Ovary (tissue), 9 donors: Measurements from ENCODE around the gene MAPK7. TPM values are rescaled to one million over a fixed set of nuclear protein-coding genes. Genes with fewer than 3 reads are reported as not detected.

Experiments
- DNase-seq, 5 donors: peaks; one replicate each; pipeline ENCODE4 v3.0.0-alpha.2; 2019 to 2020
- H3K27ac ChIP-seq, 2 donors: fragments of 200-600 bp; one replicate each; pipeline versions ENCODE4 v1.5.1 to v1.8.0; 2019 to 2022
- H3K27me3 ChIP-seq: fragments of 200-600 bp; one replicate; pipeline ENCODE4 v1.8.0; 2022
- H3K36me3 ChIP-seq: fragments of 200-600 bp; sonication (generic); one replicate; pipeline ENCODE4 v1.5.1; 2019
- H3K4me1 ChIP-seq: one replicate; pipeline ENCODE4 v1.8.1; 2013; ENCODE audit warnings: mild to moderate bottlenecking, moderate library complexity; ENCODE audit not compliant: insufficient read depth
- H3K4me3 ChIP-seq: fragments of 200-600 bp; sonication (generic); one replicate; pipeline ENCODE4 v1.5.1; 2017
- H3K9me3 ChIP-seq, 2 donors: fragments of 200-600 bp in 1 of 2; sonication (generic) in 1 of 2; one replicate each; pipeline versions ENCODE4 v1.5.1 to v1.8.1; 2013 to 2019; ENCODE audit warnings: mild to moderate bottlenecking in 1 of 2, moderate library complexity in 1 of 2
- EP300 ChIP-seq: sonication (generic); formaldehyde crosslinking; IDR thresholded peaks from one replicate; pipeline ENCODE4 v1.6.1; 2017; ENCODE audit warnings: antibody characterized with exemption
- POLR2A ChIP-seq: fragments of 450-650 bp; IDR thresholded peaks from one replicate; pipeline ENCODE4 v1.6.1; 2017; ENCODE audit warnings: antibody characterized with exemption, mild to moderate bottlenecking, moderate library complexity
- WGBS, 3 donors: extraction: QIAGEN DNeasy Blood & Tissue Kit in 1 of 3; methylation state at CpG; one replicate each; pipeline versions ENCODE4 v1.1.5 to v1.1.7; 2013 to 2017; 5-methylcytosine and 5-hydroxymethylcytosine counted together
- intact Hi-C, 4 donors: fragments of 100-400 bp; cut with DNase I; formaldehyde crosslinking; loops; one replicate each; pipeline versions ENCODE4 v1.11.0 to v1.15.1; 2022 to 2023
- polyA plus RNA-seq, 2 donors: library from polyadenylated mRNA; stranded (reverse); fragments of 200-250 nt in 1 of 2; fragments of 350-450 nt in 1 of 2; fragmentation: Illumina TruSeq in 1 of 2; extraction: RNeasy Lipid Tissue Mini Kit (QIAGEN cat#74804) in 1 of 2; gene quantifications; one replicate each; pipeline ENCODE4 v1.2.3, GENCODE V29; 2013 to 2014
- total RNA-seq, 7 donors: library from RNA; depleted of rRNA in 2 of 7; stranded (reverse); fragments of >200 nt in 2 of 7; fragmentation: NEBNext Ultra II Directional in 3 of 7; extraction: Animal tissue kit (Norgen Biotek cat#: 25700) in 3 of 7; gene quantifications; one replicate each; pipeline versions ENCODE4 v1.1.0 to v1.2.4, GENCODE V29; 2016 to 2023
- TF ChIP-seq, protein P1 (sequence below), 3 donors: fragments of 450-650 bp in 2 of 3; fragments of 200-600 bp in 1 of 3; IDR thresholded peaks; one replicate each; pipeline versions ENCODE4 v1.5.1 to v1.8.0; 2016 to 2022; ENCODE audit warnings: antibody characterized with exemption in 3 of 3, mild to moderate bottlenecking in 1 of 3
- donor health status: DM: no; HTN: no; CAD: no; lungs with moderate emphysema.
- donor health status: DM: no; HTN: no; CAD: no.
- donor health status: Bipolar disorder and iron deficiency.
- donor health status: DM: yes; HTN: yes; CAD: no.
- donor health status: DM: no; HTN: no; CAD: no.
- donor health status: DM: yes; HTN: yes; CAD: no.

MAPK7 gene
- total and polyA plus RNA-seq, 9 donors = 14.3 to 74.6 (median 39.3) TPM

DNA sequence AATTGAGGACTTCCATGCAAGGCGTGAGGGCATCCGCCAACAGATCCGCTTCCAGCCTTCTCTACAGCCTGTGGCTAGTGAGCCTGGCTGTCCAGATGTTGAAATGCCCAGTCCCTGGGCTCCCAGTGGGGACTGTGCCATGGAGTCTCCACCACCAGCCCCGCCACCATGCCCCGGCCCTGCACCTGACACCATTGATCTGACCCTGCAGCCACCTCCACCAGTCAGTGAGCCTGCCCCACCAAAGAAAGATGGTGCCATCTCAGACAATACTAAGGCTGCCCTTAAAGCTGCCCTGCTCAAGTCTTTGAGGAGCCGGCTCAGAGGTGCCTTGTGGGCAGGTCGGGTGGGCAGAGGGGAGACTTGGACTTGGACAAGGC, 3.1 kb downstream of the MAPK7 start:
- intact Hi-C loops = no loop called here
- Histone ChIP-seq H3K4me1 (peaks cover 32% of the 10 kb centered on the region), H3K36me3 (no peaks in the 10 kb centered on the region), H3K27ac (no peak overlapping the region), H3K4me3 (no peak overlapping the region), H3K27me3 (no peaks in the 10 kb centered on the region), H3K9me3 (no peaks in the 10 kb centered on the region)
- WGBS, 3 donors = 92 to 97% (median 94%) methylated on average over 7 of the region's 7 CpGs
- TF ChIP-seq POLR2A = no peak
- TF ChIP-seq EP300 = no peak
- TF ChIP-seq, protein P1, sequence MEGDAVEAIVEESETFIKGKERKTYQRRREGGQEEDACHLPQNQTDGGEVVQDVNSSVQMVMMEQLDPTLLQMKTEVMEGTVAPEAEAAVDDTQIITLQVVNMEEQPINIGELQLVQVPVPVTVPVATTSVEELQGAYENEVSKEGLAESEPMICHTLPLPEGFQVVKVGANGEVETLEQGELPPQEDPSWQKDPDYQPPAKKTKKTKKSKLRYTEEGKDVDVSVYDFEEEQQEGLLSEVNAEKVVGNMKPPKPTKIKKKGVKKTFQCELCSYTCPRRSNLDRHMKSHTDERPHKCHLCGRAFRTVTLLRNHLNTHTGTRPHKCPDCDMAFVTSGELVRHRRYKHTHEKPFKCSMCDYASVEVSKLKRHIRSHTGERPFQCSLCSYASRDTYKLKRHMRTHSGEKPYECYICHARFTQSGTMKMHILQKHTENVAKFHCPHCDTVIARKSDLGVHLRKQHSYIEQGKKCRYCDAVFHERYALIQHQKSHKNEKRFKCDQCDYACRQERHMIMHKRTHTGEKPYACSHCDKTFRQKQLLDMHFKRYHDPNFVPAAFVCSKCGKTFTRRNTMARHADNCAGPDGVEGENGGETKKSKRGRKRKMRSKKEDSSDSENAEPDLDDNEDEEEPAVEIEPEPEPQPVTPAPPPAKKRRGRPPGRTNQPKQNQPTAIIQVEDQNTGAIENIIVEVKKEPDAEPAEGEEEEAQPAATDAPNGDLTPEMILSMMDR (IDR thresholded peaks at IDR 0.05) = no peak
- peak in 1 of 5 donors; percentile 20 for DNase-seq

DNA sequence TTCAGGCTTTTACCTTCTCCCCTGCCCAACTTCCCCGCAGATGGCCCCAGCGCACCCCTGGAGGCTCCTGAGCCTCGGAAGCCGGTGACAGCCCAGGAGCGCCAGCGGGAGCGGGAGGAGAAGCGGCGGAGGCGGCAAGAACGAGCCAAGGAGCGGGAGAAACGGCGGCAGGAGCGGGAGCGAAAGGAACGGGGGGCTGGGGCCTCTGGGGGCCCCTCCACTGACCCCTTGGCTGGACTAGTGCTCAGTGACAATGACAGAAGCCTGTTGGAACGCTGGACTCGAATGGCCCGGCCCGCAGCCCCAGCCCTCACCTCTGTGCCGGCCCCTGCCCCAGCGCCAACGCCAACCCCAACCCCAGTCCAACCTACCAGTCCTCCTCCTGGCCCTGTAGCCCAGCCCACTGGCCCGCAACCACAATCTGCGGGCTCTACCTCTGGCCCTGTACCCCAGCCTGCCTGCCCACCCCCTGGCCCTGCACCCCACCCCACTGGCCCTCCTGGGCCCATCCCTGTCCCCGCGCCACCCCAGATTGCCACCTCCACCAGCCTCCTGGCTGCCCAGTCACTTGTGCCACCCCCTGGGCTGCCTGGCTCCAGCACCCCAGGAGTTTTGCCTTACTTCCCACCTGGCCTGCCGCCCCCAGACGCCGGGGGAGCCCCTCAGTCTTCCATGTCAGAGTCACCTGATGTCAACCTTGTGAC, 3.6 kb downstream of the MAPK7 start:
- 83 to 89% (median 85%) methylated on average over 31 of the region's 31 CpGs for WGBS, 3 donors
- DNase-seq = peak in 1 of 5 donors; percentile 23
- H3K27ac ChIP-seq = peak overlapping the region; percentile 15 to 18
- H3K36me3 ChIP-seq = no peaks in the 10 kb centered on the region
- H3K4me1 ChIP-seq = peaks cover 34% of the 10 kb centered on the region
- no peak overlapping the region for H3K4me3 ChIP-seq
- H3K9me3 ChIP-seq = no peaks in the 10 kb centered on the region
- TF ChIP-seq, protein P1 (IDR thresholded peaks at IDR 0.05) = no peak
- TF ChIP-seq POLR2A (no peak), EP300 (no peak)
- intact Hi-C loops = no loop called here
- H3K27me3 ChIP-seq = no peaks in the 10 kb centered on the region

DNA sequence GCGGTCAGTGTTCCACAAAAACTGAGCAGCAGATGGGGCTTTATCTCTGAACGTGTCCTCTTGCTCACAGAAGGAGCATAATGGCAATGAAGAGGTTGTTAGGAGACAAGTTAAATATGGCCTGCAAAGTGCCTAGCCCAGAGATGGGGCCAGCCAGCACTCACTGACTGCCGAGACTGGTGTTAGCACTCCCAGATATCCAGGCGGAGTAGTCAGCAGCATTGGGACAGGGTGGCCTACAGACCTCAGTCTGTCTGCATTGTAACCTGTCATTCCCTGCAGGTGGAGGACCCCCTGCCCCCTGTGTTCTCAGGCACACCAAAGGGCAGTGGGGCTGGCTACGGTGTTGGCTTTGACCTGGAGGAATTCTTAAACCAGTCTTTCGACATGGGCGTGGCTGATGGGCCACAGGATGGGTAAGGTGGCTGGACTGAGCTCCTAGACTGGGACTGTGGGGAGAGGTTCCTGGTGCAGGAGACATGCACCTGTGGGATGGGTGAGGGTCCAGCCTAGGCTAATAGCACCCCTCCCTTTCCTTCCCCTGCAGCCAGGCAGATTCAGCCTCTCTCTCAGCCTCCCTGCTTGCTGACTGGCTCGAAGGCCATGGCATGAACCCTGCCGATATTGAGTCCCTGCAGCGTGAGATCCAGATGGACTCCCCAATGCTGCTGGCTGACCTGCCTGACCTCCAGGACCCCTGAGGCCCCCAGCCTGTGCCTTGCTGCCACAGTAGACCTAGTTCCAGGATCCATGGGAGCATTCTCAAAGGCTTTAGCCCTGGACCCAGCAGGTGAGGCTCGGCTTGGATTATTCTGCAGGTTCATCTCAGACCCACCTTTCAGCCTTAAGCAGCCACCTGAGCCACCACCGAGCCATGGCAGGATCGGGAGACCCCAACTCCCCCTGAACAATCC, 4.5 kb downstream of the MAPK7 start:
- Histone ChIP-seq H3K9me3 (no peaks in the 10 kb centered on the region), H3K36me3 (no peaks in the 10 kb centered on the region), H3K4me1 (peaks cover 39% of the 10 kb centered on the region), H3K27ac (peak overlapping the region; percentile 15 to 18), H3K4me3 (no peak overlapping the region), H3K27me3 (no peaks in the 10 kb centered on the region)
- peak in 1 of 5 donors; percentile 23 for DNase-seq
- WGBS, 3 donors = 79 to 83% (median 80%) methylated on average over 13 of the region's 13 CpGs
- TF ChIP-seq, protein P1 (IDR thresholded peaks at IDR 0.05) = no peak
- TF ChIP-seq EP300 = no peak
- no peak for TF ChIP-seq POLR2A
- intact Hi-C loops = no loop called here

DNA sequence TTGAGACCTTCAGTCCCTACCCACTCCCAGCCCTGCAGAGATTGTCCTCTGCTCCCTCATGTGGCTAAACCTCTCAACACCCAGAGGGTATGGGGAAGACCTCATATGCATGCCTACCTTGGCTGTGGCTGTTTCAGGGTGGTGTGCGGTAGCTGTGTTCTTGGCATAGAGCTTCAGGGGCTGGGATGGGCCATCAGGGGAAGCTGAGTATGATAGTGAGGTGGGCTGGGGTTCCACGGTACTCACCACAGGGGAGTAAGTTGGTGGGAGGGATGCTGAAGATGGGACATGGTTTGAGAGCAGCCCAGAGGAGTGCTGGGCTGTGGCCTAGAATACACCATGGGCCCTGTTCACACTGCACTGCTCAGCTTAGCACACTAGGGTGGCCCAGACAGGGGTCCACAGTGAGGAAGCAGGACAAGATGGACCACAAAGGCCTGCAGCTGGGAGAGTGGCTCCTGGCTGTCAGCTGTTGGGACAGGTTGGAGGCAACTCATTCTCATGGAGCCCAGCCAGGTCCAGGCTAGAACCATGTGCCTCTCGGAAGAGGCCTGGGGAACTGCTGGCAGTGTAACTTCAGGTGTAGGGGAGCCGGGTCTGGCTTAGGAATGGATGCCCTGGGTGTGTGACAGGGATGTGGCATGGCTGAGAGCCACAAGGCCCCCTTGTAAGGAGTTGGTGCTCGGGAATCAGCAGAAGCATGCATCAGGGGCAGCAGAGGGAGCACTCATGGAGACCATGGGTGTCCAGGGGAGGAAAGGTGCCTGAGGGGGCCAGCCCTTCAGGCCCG, 5.6 kb downstream of the MAPK7 start:
- H3K4me1 ChIP-seq = peaks cover 45% of the 10 kb centered on the region
- no peaks in the 10 kb centered on the region for H3K27me3 ChIP-seq
- peak overlapping the region; percentile 47 to 89 for H3K27ac ChIP-seq
- peak in 4 of 5 donors; percentile 54 to 60 (median 58) for DNase-seq
- no peak for TF ChIP-seq POLR2A
- TF ChIP-seq, protein P1 (IDR thresholded peaks at IDR 0.05) = no peak
- no peak for TF ChIP-seq EP300
- intact Hi-C loops = no loop called here
- WGBS, 3 donors = 64 to 82% (median 75%) methylated on average over 6 of the region's 6 CpGs
- no peaks in the 10 kb centered on the region for H3K9me3 ChIP-seq
- H3K36me3 ChIP-seq = no peaks in the 10 kb centered on the region
- no peak overlapping the region for H3K4me3 ChIP-seq
